Activated naive CD8-positive, alpha-beta T cell treated with anti-CD3 and anti-CD28 coated beads, Interleukin-2, amount 50 U/mL, for 24 hours (primary cell): ENCODE measurements around the gene DDIT4L.
"Not testable (repeated sequence)": the region's sequence is repeated elsewhere in the genome, so short reads cannot be mapped to it uniquely, and the experiment has no call there.

Experiments
- ATAC-seq: fragments of 150-1000 bp; cut with Tn5 transposase; one replicate; pipeline ENCODE4 v1.10.0; 2021
- DNase-seq: peaks from one replicate; pipeline ENCODE4 v3.0.0; 2021
- H3K27ac Mint-ChIP-seq: one replicate; pipeline ENCODE4 v1.8.0; 2021; ENCODE audit warnings: mild to moderate bottlenecking, mixed read lengths
- H3K27me3 Mint-ChIP-seq: one replicate; pipeline ENCODE4 v1.8.0; 2021; ENCODE audit warnings: mixed read lengths
- H3K36me3 Mint-ChIP-seq: one replicate; pipeline ENCODE4 v1.8.0; 2021; ENCODE audit warnings: low read depth, mixed read lengths
- H3K4me1 Mint-ChIP-seq: one replicate; pipeline ENCODE4 v1.8.0; 2021; ENCODE audit warnings: mixed read lengths
- H3K4me3 Mint-ChIP-seq: one replicate; pipeline ENCODE4 v1.8.0; 2021; ENCODE audit warnings: mild to moderate bottlenecking, moderate library complexity, mixed read lengths
- H3K9me3 Mint-ChIP-seq: one replicate; pipeline ENCODE4 v1.8.0; 2021; ENCODE audit warnings: mixed read lengths

Gene DDIT4L

DNA sequence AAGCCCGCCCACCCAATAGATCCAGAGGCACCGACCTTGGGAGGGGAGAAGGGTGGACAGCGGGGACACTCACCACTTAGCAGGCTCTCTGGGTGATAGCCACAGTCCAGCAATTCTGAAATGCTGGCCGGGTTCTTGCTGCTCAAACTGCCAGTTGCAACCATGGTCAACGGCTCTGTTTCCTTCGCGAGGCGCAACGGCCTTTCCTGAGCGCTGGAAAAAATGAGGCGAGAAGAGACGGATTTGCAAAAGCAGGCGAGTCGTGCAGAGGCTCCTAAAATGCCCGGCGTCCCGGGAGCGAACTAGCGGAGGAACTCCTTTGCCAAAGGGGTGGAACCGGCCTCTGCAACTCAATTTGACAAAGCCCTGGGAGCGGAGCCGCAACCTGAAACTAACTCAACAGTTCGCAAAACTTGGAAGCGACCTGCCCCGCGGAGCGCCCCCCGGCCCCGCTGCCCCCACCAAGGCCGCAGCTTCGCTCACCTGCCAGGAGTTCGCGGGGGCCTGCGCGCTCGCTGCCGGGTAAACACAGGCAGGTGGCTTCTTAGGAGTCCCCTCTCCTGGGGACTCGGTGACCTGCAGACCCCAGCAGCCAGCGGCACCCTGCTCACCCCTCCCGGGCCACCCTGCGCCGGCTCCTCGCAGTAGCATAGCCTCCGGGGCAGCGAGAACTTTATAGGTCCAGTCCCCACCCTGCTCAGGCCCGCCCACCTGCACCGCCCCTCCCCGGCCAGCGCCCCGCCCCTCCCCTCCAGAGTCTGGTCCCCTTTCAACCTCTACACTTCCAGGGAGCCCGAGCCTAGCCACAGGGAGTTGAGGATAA lies at the start of gene DDIT4L:
TSS of gene DDIT4L (minus strand) at position 649 of the 823 bp plus-strand sequence. CDS start at position 164, 485 bp downstream.
- peaks cover 14% of the 10 kb centered on the region for H3K4me1 Mint-ChIP-seq
- H3K27me3 Mint-ChIP-seq, result peaks cover 49% of the 10 kb centered on the region
- H3K9me3 Mint-ChIP-seq, result no peaks in the 10 kb centered on the region
- DNase-seq (peak; percentile 21), ATAC-seq (peak; percentile 68)
- H3K4me3 Mint-ChIP-seq, result peak within 1 kb of the TSS; percentile 81
- no peaks in the 10 kb centered on the region for H3K36me3 Mint-ChIP-seq
- H3K27ac Mint-ChIP-seq, result peak within 1 kb of the TSS; percentile 39

- Mint-ChIP-seq H3K27ac (no peak overlapping the region), H3K4me1 (peaks cover 7% of the 10 kb centered on the region), H3K27me3 (peaks cover 9% of the 10 kb centered on the region), H3K9me3 (no peaks in the 10 kb centered on the region), H3K36me3 (no peaks in the 10 kb centered on the region), H3K4me3 (no peak overlapping the region)
- DNase-seq (no peak), ATAC-seq (no peak)
These were observed 49.7 kb upstream of the DDIT4L start for GRCh38 chr4:100240008-100240407.

DNA sequence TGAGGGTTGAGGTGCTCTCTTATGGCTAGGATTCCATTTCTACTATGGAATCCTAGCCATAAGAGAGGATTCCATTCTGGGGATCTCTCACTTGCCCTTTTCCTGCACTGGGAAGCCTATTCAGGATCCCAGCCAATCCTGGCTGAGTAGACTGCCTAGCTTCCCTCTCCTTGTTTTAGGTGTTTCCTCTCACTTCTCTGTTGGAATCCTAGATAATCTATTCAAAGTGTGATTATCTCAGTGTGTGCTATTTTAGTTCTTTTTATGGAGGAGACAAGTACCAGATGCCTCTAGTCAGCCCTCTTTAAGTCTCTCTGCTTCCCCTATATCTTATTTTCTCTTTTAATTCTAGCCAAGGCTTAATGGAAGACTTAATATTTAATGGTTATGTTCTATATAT lies 34.5 kb upstream of the DDIT4L start:
- Mint-ChIP-seq H3K27me3 (peaks cover 10% of the 10 kb centered on the region), H3K9me3 (peaks cover 36% of the 10 kb centered on the region), H3K4me3 (no peak overlapping the region), H3K4me1 (no peaks in the 10 kb centered on the region), H3K36me3 (peaks cover 4% of the 10 kb centered on the region), H3K27ac (no peak overlapping the region)
- no peak for DNase-seq
- no peak for ATAC-seq

- H3K4me3 Mint-ChIP-seq, result no peak overlapping the region
- no peak overlapping the region for H3K27ac Mint-ChIP-seq
- no peaks in the 10 kb centered on the region for H3K4me1 Mint-ChIP-seq
- peaks cover 4% of the 10 kb centered on the region for H3K36me3 Mint-ChIP-seq
- no peak for ATAC-seq
- peaks cover 10% of the 10 kb centered on the region for H3K27me3 Mint-ChIP-seq
- DNase-seq, result no peak
- H3K9me3 Mint-ChIP-seq, result peaks cover 34% of the 10 kb centered on the region
These were observed 33.9 kb upstream of the DDIT4L start for GRCh38 chr4:100224160-100224559.

- Mint-ChIP-seq H3K9me3 (no peaks in the 10 kb centered on the region), H3K4me1 (peaks cover 15% of the 10 kb centered on the region), H3K36me3 (no peaks in the 10 kb centered on the region), H3K27me3 (peaks cover 22% of the 10 kb centered on the region), H3K4me3 (no peak overlapping the region), H3K27ac (peak overlapping the region; percentile 25)
- no peak for DNase-seq
- ATAC-seq, result peak; percentile 88
These were observed 18.7 kb upstream of the DDIT4L start for GRCh38 chr4:100208964-100209363.

- no peak for DNase-seq
- no peaks in the 10 kb centered on the region for H3K36me3 Mint-ChIP-seq
- H3K9me3 Mint-ChIP-seq, result no peaks in the 10 kb centered on the region
These were observed 18.2 kb upstream of the DDIT4L start for GRCh38 chr4:100208459-100208858.

DNA sequence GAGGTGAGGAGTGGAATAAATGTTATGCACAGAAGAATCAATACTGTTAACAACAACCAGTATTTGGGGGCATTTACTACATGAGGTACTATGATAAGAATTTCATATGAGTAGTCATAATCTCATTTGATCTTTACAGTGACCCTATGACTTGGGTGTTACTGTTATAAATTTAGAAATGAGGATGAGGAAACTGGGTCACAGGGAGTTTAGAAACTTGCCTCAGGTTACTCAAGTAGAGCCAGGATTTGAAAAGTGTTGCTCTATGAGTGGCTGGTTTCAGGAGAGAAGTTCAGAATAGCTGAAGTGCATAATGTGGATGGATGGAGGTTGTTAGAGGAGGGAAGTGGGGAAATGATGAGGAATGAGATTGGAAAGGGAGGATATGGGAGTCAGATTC lies 16.6 kb upstream of the DDIT4L start:
- Mint-ChIP-seq H3K36me3 (no peaks in the 10 kb centered on the region), H3K27ac (no peak overlapping the region), H3K4me3 (no peak overlapping the region), H3K4me1 (peaks cover 15% of the 10 kb centered on the region), H3K27me3 (peaks cover 20% of the 10 kb centered on the region), H3K9me3 (no peaks in the 10 kb centered on the region)
- no peak for DNase-seq
- ATAC-seq, result no peak

More at GRCh38 chr4:100208459-100208858, 18.2 kb upstream of the DDIT4L start:
- Mint-ChIP-seq H3K4me3 (no peak overlapping the region), H3K27ac (no peak overlapping the region), H3K27me3 (peaks cover 22% of the 10 kb centered on the region), H3K4me1 (peaks cover 15% of the 10 kb centered on the region)
- ATAC-seq, result no peak

- Mint-ChIP-seq H3K9me3 (no peaks in the 10 kb centered on the region), H3K4me1 (no peaks in the 10 kb centered on the region), H3K36me3 (no peaks in the 10 kb centered on the region), H3K4me3 (no peak overlapping the region), H3K27me3 (no peaks in the 10 kb centered on the region), H3K27ac (no peak overlapping the region)
- ATAC-seq (no peak), DNase-seq (no peak)
These were observed 7.8 kb upstream of the DDIT4L start for GRCh38 chr4:100198061-100198460.

DNA sequence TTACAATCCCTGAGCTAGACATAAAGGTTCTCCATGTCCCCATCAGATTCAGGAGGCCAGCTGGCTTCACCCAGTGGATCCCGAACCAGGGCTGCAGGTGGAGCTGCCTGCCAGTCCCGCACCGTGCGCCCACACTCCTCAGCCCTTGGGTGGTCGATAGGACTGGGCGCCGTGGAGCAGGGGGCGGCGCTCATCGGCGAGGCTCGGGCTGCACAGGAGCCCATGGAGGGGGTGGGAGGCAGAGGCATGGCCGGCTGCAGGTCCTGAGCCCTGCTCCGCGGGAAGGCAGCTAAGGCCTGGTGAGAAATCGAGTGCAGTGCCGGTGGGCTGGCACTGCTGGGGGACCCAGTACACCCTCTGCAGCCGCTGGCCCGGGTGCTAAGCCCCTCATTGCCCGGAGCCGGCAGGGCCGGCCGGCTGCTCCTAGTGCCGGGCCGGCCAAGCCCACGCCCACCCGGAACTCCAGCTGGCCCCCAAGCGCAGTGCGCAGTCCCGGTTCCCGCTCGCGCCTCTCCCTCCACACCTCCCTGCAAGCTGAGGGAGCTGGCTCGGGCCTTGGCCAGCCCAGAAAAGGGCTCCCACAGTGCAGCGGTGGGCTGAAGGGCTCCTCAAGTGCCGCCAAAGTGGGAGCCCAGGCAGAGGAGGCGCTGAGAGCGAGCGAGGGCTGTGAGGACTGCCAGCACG lies 6.3 kb upstream of the DDIT4L start:
- not testable (repeated sequence) for H3K36me3 Mint-ChIP-seq, DNase-seq, H3K27me3 Mint-ChIP-seq, H3K9me3 Mint-ChIP-seq, H3K27ac Mint-ChIP-seq, H3K4me3 Mint-ChIP-seq, H3K4me1 Mint-ChIP-seq, ATAC-seq

GRCh38 chr4:100190643-100191600 lies 654 bp upstream of the DDIT4L start:
- Mint-ChIP-seq H3K4me1 (peaks cover 14% of the 10 kb centered on the region), H3K4me3 (peak overlapping the region; percentile 81), H3K27me3 (peaks cover 47% of the 10 kb centered on the region), H3K27ac (peak overlapping the region; percentile 39), H3K9me3 (no peaks in the 10 kb centered on the region), H3K36me3 (no peaks in the 10 kb centered on the region)
- DNase-seq (no peak), ATAC-seq (peak; percentile 31)

DNA sequence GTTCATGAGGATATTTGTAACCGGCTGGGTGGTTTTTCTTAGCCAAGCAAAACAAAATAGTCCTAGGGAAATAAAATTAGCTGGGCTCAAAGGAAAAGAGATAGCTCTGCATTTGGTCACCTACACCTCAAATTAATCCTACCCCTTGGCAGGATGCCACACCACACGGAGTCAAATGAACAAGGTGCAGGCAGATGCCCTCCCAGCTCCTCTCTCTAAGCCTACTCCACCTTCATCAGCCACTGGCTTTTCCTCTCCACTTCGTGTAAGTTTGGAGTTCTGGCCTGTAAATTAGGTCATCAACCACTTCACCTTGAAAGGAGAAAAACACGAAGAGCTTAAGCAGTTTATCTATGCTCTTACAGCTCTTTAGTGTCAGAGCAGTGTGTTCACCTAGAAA lies 1.4 kb downstream of the DDIT4L start:
- no peak overlapping the region for H3K4me3 Mint-ChIP-seq
- peaks cover 14% of the 10 kb centered on the region for H3K4me1 Mint-ChIP-seq
- no peak overlapping the region for H3K27ac Mint-ChIP-seq
- DNase-seq (no peak), ATAC-seq (no peak)
- H3K9me3 Mint-ChIP-seq, result no peaks in the 10 kb centered on the region
- H3K36me3 Mint-ChIP-seq, result no peaks in the 10 kb centered on the region
- peaks cover 49% of the 10 kb centered on the region for H3K27me3 Mint-ChIP-seq

GRCh38 chr4:100187781-100188180 lies 2.5 kb downstream of the DDIT4L start:
- Mint-ChIP-seq H3K9me3 (no peaks in the 10 kb centered on the region), H3K4me3 (no peak overlapping the region), H3K27me3 (peaks cover 49% of the 10 kb centered on the region), H3K4me1 (peaks cover 14% of the 10 kb centered on the region), H3K27ac (no peak overlapping the region), H3K36me3 (no peaks in the 10 kb centered on the region)
- DNase-seq, result no peak
- no peak for ATAC-seq

DNA sequence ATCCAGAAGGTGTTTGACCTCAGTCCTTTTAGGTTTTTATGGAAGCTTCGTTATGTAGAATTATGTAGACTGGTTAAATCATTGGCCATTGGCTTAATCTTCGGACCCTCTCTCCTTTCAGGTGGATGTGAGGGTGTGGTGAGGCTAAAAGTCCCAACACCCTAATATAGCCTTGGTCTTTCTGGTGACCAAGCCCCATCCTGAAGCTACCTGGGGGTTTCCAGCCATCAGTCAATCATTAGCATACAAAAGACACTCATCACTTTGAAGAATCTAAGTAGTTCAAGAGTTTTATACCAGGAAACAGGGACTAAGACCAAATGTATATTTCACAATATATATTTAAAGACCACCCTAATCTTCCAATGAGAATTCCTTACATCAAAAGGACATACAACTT lies 5.5 kb downstream of the DDIT4L start:
- Mint-ChIP-seq H3K4me1 (peaks cover 7% of the 10 kb centered on the region), H3K27me3 (peaks cover 34% of the 10 kb centered on the region), H3K9me3 (no peaks in the 10 kb centered on the region), H3K36me3 (no peaks in the 10 kb centered on the region), H3K4me3 (no peak overlapping the region), H3K27ac (no peak overlapping the region)
- DNase-seq, result no peak
- no peak for ATAC-seq

GRCh38 chr4:100177855-100178254 lies 12.4 kb downstream of the DDIT4L start:
- Mint-ChIP-seq H3K36me3 (no peaks in the 10 kb centered on the region), H3K4me3 (no peak overlapping the region), H3K27ac (no peak overlapping the region), H3K27me3 (no peaks in the 10 kb centered on the region), H3K4me1 (no peaks in the 10 kb centered on the region), H3K9me3 (no peaks in the 10 kb centered on the region)
- no peak for DNase-seq
- no peak for ATAC-seq
